AG10803 (cell line): Measurements from ENCODE around the gene PDHX.
"Not testable (repeated sequence)": the region's sequence is repeated elsewhere in the genome, so short reads cannot be mapped to it uniquely, and the experiment has no call there.

Source experiments
- DNase-seq: peaks from one replicate; pipeline ENCODE4 v3.0.0; 2010; ENCODE audit warnings: low read depth
- H3K4me3 ChIP-seq: 2 replicates; pipeline ENCODE4 v1.5.1; 2011; ENCODE audit warnings: mild to moderate bottlenecking, low read length, control low read depth
- CTCF ChIP-seq: conservative IDR thresholded peaks from 2 replicates; pipeline ENCODE4 v1.5.1; 2011; ENCODE audit warnings: mild to moderate bottlenecking, low read length, control low read depth, inconsistent platforms

Gene PDHX

DNA sequence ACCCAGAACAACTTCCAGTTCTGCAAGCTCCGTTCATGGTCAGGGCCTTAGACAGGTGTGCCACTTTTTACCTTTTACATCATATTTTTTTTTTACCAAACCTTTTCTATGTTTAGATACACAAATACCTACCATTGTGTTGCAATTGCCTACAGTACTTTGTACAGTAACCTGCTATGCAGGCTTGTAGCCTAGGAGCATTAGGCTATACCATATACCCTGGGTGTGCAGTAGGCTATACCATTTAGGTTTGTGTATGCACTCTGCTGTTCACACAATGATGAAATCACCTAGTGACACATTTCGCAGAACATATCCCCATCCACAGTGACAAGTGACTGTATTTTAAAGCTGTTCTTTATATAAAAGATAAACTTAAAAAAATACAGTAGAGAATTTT, 29.8 kb upstream of the PDHX start:
- H3K4me3 ChIP-seq, result no peak overlapping the region
- no peak for TF ChIP-seq CTCF
- DNase-seq, result no peak

DNA sequence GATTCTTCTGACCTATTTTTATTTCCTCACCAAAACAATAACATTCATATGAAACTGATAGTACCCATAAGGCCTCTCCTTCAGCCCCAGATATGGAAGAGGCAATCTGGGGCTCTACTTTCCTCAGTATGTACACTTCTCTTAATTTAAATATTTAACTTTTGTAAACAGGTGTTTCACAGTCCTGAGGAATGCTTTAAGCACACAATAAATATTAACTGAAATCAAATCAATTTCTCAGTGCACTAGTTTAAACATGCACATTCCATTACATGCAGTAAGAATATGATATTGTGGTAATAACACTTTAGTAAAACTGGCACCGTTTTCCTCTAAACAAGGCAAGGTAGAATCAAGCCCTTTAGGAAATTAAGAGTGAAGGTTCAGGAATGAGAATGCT, 29.2 kb upstream of the PDHX start:
- no peak for DNase-seq
- no peak for TF ChIP-seq CTCF
- H3K4me3 ChIP-seq, result no peak overlapping the region

DNA sequence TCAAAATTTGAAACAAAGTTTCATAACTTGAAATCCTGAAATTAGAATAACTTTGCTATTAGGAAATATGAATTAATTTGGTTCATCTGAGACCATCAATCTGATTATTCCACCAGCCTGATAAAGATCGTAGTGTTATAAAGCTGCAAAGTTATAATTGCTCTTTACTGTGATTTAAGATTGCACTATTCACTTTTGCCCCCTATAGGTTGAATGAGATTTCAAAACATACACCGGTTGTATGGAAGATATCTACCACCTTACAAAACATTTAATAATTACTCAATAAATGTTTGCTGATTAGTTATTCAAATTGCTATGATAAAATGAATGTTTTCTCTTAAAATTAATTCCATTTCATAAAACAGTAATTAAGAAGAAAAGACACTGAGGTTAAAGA, 26.3 kb upstream of the PDHX start:
- H3K4me3 ChIP-seq, result no peak overlapping the region
- no peak; the same call in 1 of the 2 replicates for TF ChIP-seq CTCF
- no peak for DNase-seq

DNA sequence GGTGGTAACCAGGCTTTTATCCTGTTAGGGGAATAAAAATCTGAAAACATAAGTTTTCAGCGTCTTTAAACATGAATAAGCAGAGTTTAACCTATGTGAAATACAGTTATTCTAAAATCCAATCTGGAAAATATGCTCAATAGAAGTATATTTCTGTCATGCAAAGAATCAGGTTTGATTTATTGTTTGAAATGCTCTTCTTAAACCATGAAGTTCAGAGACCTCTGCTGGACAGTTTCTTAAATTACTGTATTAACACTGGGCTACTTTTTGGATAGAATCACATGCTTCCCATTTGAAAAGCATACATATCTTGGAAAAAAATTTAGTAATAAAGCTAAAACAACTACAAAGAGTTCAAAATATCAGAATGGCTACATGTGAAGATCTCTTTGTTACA, 25.6 kb upstream of the PDHX start:
- H3K4me3 ChIP-seq, result no peak overlapping the region
- DNase-seq, result peak; percentile 46

GRCh38 chr11:34891611-34892010, 24.8 kb upstream of the PDHX start:
- H3K4me3 ChIP-seq, result no peak overlapping the region
- TF ChIP-seq CTCF, result no peak
- no peak for DNase-seq

More for the DNA sequence above, 25.6 kb upstream of the PDHX start:
- TF ChIP-seq CTCF, result peak; percentile 58

- TF ChIP-seq CTCF, result no peak
- no peak overlapping the region for H3K4me3 ChIP-seq
- DNase-seq, result peak; percentile 1
These were observed 23.0 kb upstream of the PDHX start for GRCh38 chr11:34893416-34893815.

GRCh38 chr11:34896191-34896590, 20.2 kb upstream of the PDHX start:
- not testable (repeated sequence) for DNase-seq, H3K4me3 ChIP-seq
